ENCODE data around the gene MRPL23. TPM values are rescaled to one million over a fixed set of nuclear protein-coding genes. Genes with fewer than 3 reads are reported as not detected.

MRPL23 gene
- 232 and 299 TPM in 2 replicates for total RNA-seq (2014; rRNA removed)
- Bru-seq, nascent RNA: percentile 30 among the genes with signal in this experiment
- BruChase-seq, experiment 1, labeled RNA remaining after a 6-hour chase: percentile 32 among the genes with signal in this experiment
- BruChase-seq, experiment 2, labeled RNA remaining after a 2-hour chase: percentile 32 among the genes with signal in this experiment
- long read RNA-seq, transcript MRPL23-205 (5 exons, 736 nt): major isoform, 44 of 73 reads
- long read RNA-seq, partial matches to known transcripts: 2 of 73 reads
- long read RNA-seq, other reads (novel, unspliced or antisense): 27 of 73 reads

- H3K79me2 ChIP-seq (ENCODE audit: low read length): no peaks in the 10 kb centered on the region
- DNase-seq: no peak
- POLR2A ChIA-PET (ENCODE audit: unreplicated experiment): no interaction called here
Observed at GRCh38 chr11:1946812-1947484, at the start of gene MRPL23. Gene MRPL23 (plus strand): TSS chr11:1947332. CDS start chr11:1947363, 31 bp downstream.

GRCh38 chr11:1899090-1899489 lies 48.0 kb upstream of the MRPL23 start:
- Histone ChIP-seq H3K36me3 (ENCODE audit: low read depth, low read length) (no peaks in the 10 kb centered on the region), H3K9me2 (replicated peaks; ENCODE audit: low read length) (no peaks in the 10 kb centered on the region), H3K9me3 (ENCODE audit: low read length) (no peaks in the 10 kb centered on the region), H4K20me1 (ENCODE audit: low read length) (no peaks in the 10 kb centered on the region), H3K27me3 (ENCODE audit: low read length) (peaks cover 53% of the 10 kb centered on the region), H3K4me2 (ENCODE audit: low read length) (no peak overlapping the region), H3F3A (ENCODE audit: low read length, unreplicated experiment) (no peaks in the 10 kb centered on the region), H2AFZ (ENCODE audit: low read length) (no peak overlapping the region), H3K9ac (ENCODE audit: low read length) (no peak overlapping the region), H3K27ac (ENCODE audit: low read length) (no peak overlapping the region), H3K79me2 (ENCODE audit: low read length) (no peaks in the 10 kb centered on the region), H3K4me1 (ENCODE audit: insufficient read depth, low read length) (no peaks in the 10 kb centered on the region), H3K4me3 (ENCODE audit: low read length) (no peak overlapping the region)
- intact Hi-C loops (cut with micrococcal nuclease): loop anchor here (10.0 kb wide), 1 partner anchor 46 kb away; the partner anchor contains the start of gene MRPL23
- TF ChIP-seq CTCF (conservative IDR thresholded peaks at IDR 0.05; ENCODE audit: low read depth, low read length): no peak
- TF ChIP-seq EZH2 (IDR thresholded peaks at IDR 0.05; ENCODE audit: low read length, unreplicated experiment): no peak
- no peak for TF ChIP-seq EZH2phosphoT487 (IDR thresholded peaks at IDR 0.05; ENCODE audit: borderline replicate concordance, low read length)
- DNase-seq: no peak
- ATAC-seq: no peak
- CTCF ChIA-PET: no interaction called here
- POLR2A ChIA-PET (ENCODE audit: unreplicated experiment): no interaction called here
- BruUV-seq (replicated peaks): no TSS peak

More at GRCh38 chr11:1946812-1947484, at the start of gene MRPL23:
- no TSS peak for BruUV-seq (replicated peaks)
- TF ChIP-seq EZH2phosphoT487 (IDR thresholded peaks at IDR 0.05; ENCODE audit: borderline replicate concordance, low read length) (no peak), CTCF (conservative IDR thresholded peaks at IDR 0.05; ENCODE audit: low read depth, low read length) (no peak), EZH2 (IDR thresholded peaks at IDR 0.05; ENCODE audit: low read length, unreplicated experiment) (no peak)
- Histone ChIP-seq H3K4me1 (ENCODE audit: insufficient read depth, low read length) (0 out of 2 replicates have a peak, but pooled peaks cover 4% of the 10 kb centered on the region), H3F3A (ENCODE audit: low read length, unreplicated experiment) (no peaks in the 10 kb centered on the region), H3K4me2 (ENCODE audit: low read length) (no peak within 1 kb of the TSS), H3K36me3 (ENCODE audit: low read depth, low read length) (no peaks in the 10 kb centered on the region), H3K9me3 (ENCODE audit: low read length) (no peaks in the 10 kb centered on the region), H2AFZ (ENCODE audit: low read length) (no peak within 1 kb of the TSS), H3K4me3 (ENCODE audit: low read length) (no peak within 1 kb of the TSS), H3K27me3 (ENCODE audit: low read length) (no peaks in the 10 kb centered on the region), H4K20me1 (ENCODE audit: low read length) (no peaks in the 10 kb centered on the region), H3K27ac (ENCODE audit: low read length) (no peak within 1 kb of the TSS), H3K9ac (ENCODE audit: low read length) (no peak within 1 kb of the TSS), H3K9me2 (replicated peaks; ENCODE audit: low read length) (no peaks in the 10 kb centered on the region)
- intact Hi-C loops (cut with micrococcal nuclease): loop anchor here (10.0 kb wide), 1 partner anchor 52 kb away; the partner anchor contains the start of gene PRR33
- CTCF ChIA-PET: interaction anchor here (0.5 kb wide), 1 partner anchor 42 kb away, joined by 3 read pairs; no protein-coding TSS in a partner anchor
- peak; percentile 39 for ATAC-seq
